IMR-90 (cell line): ENCODE results near the gene DPP10. TPM values are rescaled to one million over a fixed set of nuclear protein-coding genes. Genes with fewer than 3 reads are reported as not detected.

ENCODE experiments used
- ATAC-seq: fragments of 200-7000 bp; cut with Tn5 transposase; 2 replicates; pipeline ENCODE4 v1.9.1; 2020; ENCODE audit warnings: low read depth, mild to moderate bottlenecking, moderate library complexity
- BruUV-seq: library from RNA; stranded (reverse); fragments of 400-500 nt; replicated peaks from 2 replicates; lab custom pipeline; 2021; lab: Mats Ljungman, UMichigan
- CTCF ChIA-PET: fragments of 300-600 bp; formaldehyde crosslinking; extraction: SDS; loops from one replicate; lab custom pipeline; 2021; ENCODE audit warnings: antibody characterized with exemption; lab: Yijun Ruan, JAX
- POLR2A ChIA-PET: fragments of 300-600 bp; sonication (Branson Sonifier 250); formaldehyde crosslinking; loops from one replicate; lab custom pipeline; 2022; ENCODE audit warnings: antibody characterized with exemption; ENCODE audit not compliant: unreplicated experiment; lab: Charles Lee
- DNase-seq: peaks from one replicate; pipeline ENCODE4 v3.0.0; 2013
- H2AFZ ChIP-seq: replicated peaks from 2 replicates; pipeline ENCODE3; 2013; ENCODE audit warnings: low read length, mild to moderate bottlenecking; ENCODE audit not compliant: poor library complexity
- H2AK5ac ChIP-seq: 2 replicates; pipeline ENCODE4 v1.6.1; 2013; ENCODE audit warnings: low read depth, low read length, inconsistent platforms
- H2AK9ac ChIP-seq: replicated peaks from 2 replicates; pipeline ENCODE3; 2013; ENCODE audit warnings: mild to moderate bottlenecking, low read depth, low read length, moderate library complexity; ENCODE audit not compliant: poor library complexity
- H2BK120ac ChIP-seq: 2 replicates; pipeline ENCODE4 v1.6.1; 2013; ENCODE audit warnings: low read depth, low read length, inconsistent platforms
- H2BK15ac ChIP-seq: 3 replicates; pipeline ENCODE4 v1.6.1; 2013; ENCODE audit warnings: low read depth, low read length, inconsistent platforms
- H2BK20ac ChIP-seq: 2 replicates; pipeline ENCODE4 v1.6.1; 2013; ENCODE audit warnings: low read depth, mild to moderate bottlenecking, inconsistent platforms, low read length, moderate library complexity
- H2BK5ac ChIP-seq: 2 replicates; pipeline ENCODE4 v1.6.1; 2013; ENCODE audit warnings: mild to moderate bottlenecking, low read depth, low read length, inconsistent platforms; ENCODE audit not compliant: poor library complexity, severe bottlenecking
- H3K14ac ChIP-seq: replicated peaks from 2 replicates; pipeline ENCODE4 v1.6.1; 2013; ENCODE audit warnings: low read depth, low read length, inconsistent platforms
- H3K18ac ChIP-seq: 2 replicates; pipeline ENCODE4 v1.6.1; 2013; ENCODE audit warnings: low read depth, low read length, control low read depth
- H3K23ac ChIP-seq: 2 replicates; pipeline ENCODE4 v1.6.1; 2013; ENCODE audit warnings: low read depth, low read length, inconsistent platforms
- H3K27ac ChIP-seq: 2 replicates; pipeline ENCODE4 v1.5.1; 2013; ENCODE audit warnings: mild to moderate bottlenecking, control low read depth, low read length; ENCODE audit not compliant: insufficient read depth
- H3K27me3 ChIP-seq: 2 replicates; pipeline ENCODE4 v1.6.1; 2013; ENCODE audit warnings: low read length; ENCODE audit not compliant: control insufficient read depth, insufficient read depth
- H3K36me3 ChIP-seq: 2 replicates; pipeline ENCODE4 v1.6.1; 2013; ENCODE audit warnings: low read length, mixed read lengths; ENCODE audit not compliant: control insufficient read depth, insufficient read depth
- H3K4ac ChIP-seq: 2 replicates; pipeline ENCODE4 v1.6.1; 2013; ENCODE audit warnings: low read depth, low read length, inconsistent platforms
- H3K4me1 ChIP-seq: 2 replicates; pipeline ENCODE4 v1.6.1; 2013; ENCODE audit warnings: low read length, mixed read lengths; ENCODE audit not compliant: control insufficient read depth, insufficient read depth
- H3K4me2 ChIP-seq: 2 replicates; pipeline ENCODE4 v1.6.1; 2013; ENCODE audit warnings: low read depth, mild to moderate bottlenecking, control low read depth, low read length, moderate library complexity
- H3K4me3 ChIP-seq: 2 replicates; pipeline ENCODE4 v1.5.1; 2013; ENCODE audit warnings: low read depth, mild to moderate bottlenecking, control low read depth, low read length, moderate library complexity; ENCODE audit not compliant: insufficient read depth
- H3K56ac ChIP-seq: 2 replicates; pipeline ENCODE4 v1.6.1; 2013; ENCODE audit warnings: low read length, inconsistent platforms; ENCODE audit not compliant: insufficient read depth; ENCODE audit errors: extremely low read depth
- H3K79me1 ChIP-seq, 2 experiments: 2 replicates each; pipeline ENCODE4 v1.6.1; 2013; ENCODE audit warnings: low read length in 2 of 2, inconsistent platforms in 1 of 2, low read depth in 1 of 2
- H3K9ac ChIP-seq: 2 replicates; pipeline ENCODE4 v1.6.1; 2013; ENCODE audit warnings: low read depth, low read length, control low read depth
- H3K9me1 ChIP-seq: 2 replicates; pipeline ENCODE4 v1.6.1; 2013; ENCODE audit warnings: low read length, inconsistent platforms; ENCODE audit not compliant: insufficient read depth
- H3K9me3 ChIP-seq: 2 replicates; pipeline ENCODE4 v1.6.1; 2013; ENCODE audit warnings: low read length; ENCODE audit not compliant: control insufficient read depth, insufficient read depth
- H4K20me1 ChIP-seq: 2 replicates; pipeline ENCODE4 v1.6.1; 2013; ENCODE audit warnings: low read length, inconsistent platforms; ENCODE audit not compliant: insufficient read depth
- H4K5ac ChIP-seq: 2 replicates; pipeline ENCODE4 v1.6.1; 2013; ENCODE audit warnings: mild to moderate bottlenecking, low read depth, low read length, control low read depth
- H4K8ac ChIP-seq, 2 experiments: 2 replicates each; pipeline ENCODE4 v1.6.1; 2013; ENCODE audit warnings: low read depth in 2 of 2, low read length in 2 of 2, control low read depth in 1 of 2, inconsistent platforms in 1 of 2
- H4K91ac ChIP-seq: 2 replicates; pipeline ENCODE4 v1.6.1; 2013; ENCODE audit warnings: low read depth, low read length, inconsistent platforms; ENCODE audit not compliant: insufficient read depth
- BHLHE40 ChIP-seq: fragments of 150-350 bp; IDR thresholded peaks from 2 replicates; pipeline ENCODE4 v1.6.1; 2016; ENCODE audit warnings: mild to moderate bottlenecking, low read depth, low read length
- CEBPB ChIP-seq: IDR thresholded peaks from 2 replicates; pipeline ENCODE4 v1.6.1; 2012; ENCODE audit warnings: low read depth, low read length, improper control_type of control experiment
- CHD1 ChIP-seq: IDR thresholded peaks from 2 replicates; pipeline ENCODE4 v1.6.1; 2012; ENCODE audit warnings: low read depth, low read length, improper control_type of control experiment
- FOS ChIP-seq: fragments of 150-350 bp; IDR thresholded peaks from 2 replicates; pipeline ENCODE4 v1.6.1; 2016; ENCODE audit warnings: low read depth, low read length
- MAFK ChIP-seq: IDR thresholded peaks from 2 replicates; pipeline ENCODE4 v1.6.1; 2012; ENCODE audit warnings: low read depth, low read length, improper control_type of control experiment
- MXI1 ChIP-seq: IDR thresholded peaks from 2 replicates; pipeline ENCODE4 v1.6.1; 2012; ENCODE audit warnings: low read depth, mild to moderate bottlenecking, low read length, moderate library complexity, borderline replicate concordance
- POLR2A ChIP-seq: IDR thresholded peaks from 2 replicates; pipeline ENCODE4 v1.6.1; 2012; ENCODE audit warnings: mild to moderate bottlenecking, low read depth, low read length
- RAD21 ChIP-seq: IDR thresholded peaks from 2 replicates; pipeline ENCODE4 v1.6.1; 2012; ENCODE audit warnings: low read length, improper control_type of control experiment
- RCOR1 ChIP-seq: IDR thresholded peaks from 2 replicates; pipeline ENCODE4 v1.6.1; 2012; ENCODE audit warnings: mild to moderate bottlenecking, low read length, improper control_type of control experiment; ENCODE audit not compliant: insufficient replicate concordance
- SMC3 ChIP-seq: fragments of 150-350 bp; IDR thresholded peaks from 2 replicates; pipeline ENCODE4 v1.6.1; 2016; ENCODE audit warnings: low read depth, mild to moderate bottlenecking, antibody characterized with exemption, low read length, moderate library complexity
- WGBS, 2 experiments: methylation state at CpG; one replicate each; pipeline versions ENCODE4 v1.1.5 to v1.1.7; 2013; ENCODE audit warnings: missing lambda C conversion rate in 2 of 2; ENCODE audit not compliant: insufficient read length in 1 of 2; ENCODE audit errors: extremely low coverage in 2 of 2; 5-methylcytosine and 5-hydroxymethylcytosine counted together
- dilution Hi-C: fragments of 300-500 bp; cut with HindIII; formaldehyde crosslinking; loops from one replicate; pipeline ENCODE4 v1.14.3; 2018; ENCODE audit warnings: low sequenced_read_pairs; ENCODE audit not compliant: unreplicated experiment
- in situ Hi-C: fragments of 300-500 bp; cut with MboI; formaldehyde crosslinking; loops from 3 replicates; pipeline ENCODE4 v1.14.3; 2019; ENCODE audit warnings: low sequenced_read_pairs, inconsistent platforms, mixed read lengths
- intact Hi-C: fragments of 100-400 bp; cut with micrococcal nuclease; formaldehyde crosslinking; loops from 2 replicates; pipeline ENCODE4 v1.10.0; 2022
- polyA plus RNA-seq, 3 experiments: library from polyadenylated mRNA; depleted of rRNA; stranded (reverse); fragments of >200 nt; gene quantifications; 2 replicates each; pipeline ENCODE4 v1.2.3, GENCODE V29; 2012; ENCODE audit warnings: low replicate concordance in 1 of 3
- total RNA-seq: library from RNA; depleted of rRNA; stranded (reverse); fragments of >200 nt; gene quantifications from 2 replicates; pipeline ENCODE4 v1.2.3, GENCODE V29; 2012
- TF ChIP-seq, protein P1 (sequence below): fragments of 150-350 bp; IDR thresholded peaks from 2 replicates; pipeline ENCODE4 v1.6.1; 2017; ENCODE audit warnings: mild to moderate bottlenecking, antibody characterized with exemption, low read length, low read depth
- TF ChIP-seq, protein P2 (sequence below): conservative IDR thresholded peaks from 2 replicates; pipeline ENCODE4 v1.5.1; 2012; ENCODE audit warnings: mild to moderate bottlenecking, low read depth, low read length, improper control_type of control experiment
- TF ChIP-seq, protein P3 (sequence below): fragments of 150-350 bp; IDR thresholded peaks from 2 replicates; pipeline ENCODE4 v1.6.1; 2016; ENCODE audit warnings: low read depth, mild to moderate bottlenecking, low read length, moderate library complexity, borderline replicate concordance

Gene DPP10
- total and polyA plus RNA-seq, 2 of the 4 experiments (the other 2 are of a cell fraction), result not detected

- H3K56ac ChIP-seq, result no peak overlapping the region
- no peak overlapping the region for H3K27ac ChIP-seq
- no peak overlapping the region for H3K14ac ChIP-seq
- DNase-seq (no peak), ATAC-seq (no peak)
- 22% methylated on average over 1 of the region's 4 CpGs; no CpG with 5 or more reads in 1 of the 2 experiments for WGBS, 2 experiments
- no peaks in the 10 kb centered on the region for H3K36me3 ChIP-seq
- H4K20me1 ChIP-seq, result no peaks in the 10 kb centered on the region
- H3K4ac ChIP-seq, result no peak overlapping the region
- ChIA-PET POLR2A (no interaction called here), CTCF (interaction anchor here (0.6 kb wide), 1 partner anchor 17 kb away, joined by 4 read pairs; no protein-coding TSS in a partner anchor)
- H3K4me3 ChIP-seq, result no peak overlapping the region
- intact Hi-C loops (no loop called here), dilution Hi-C loops (no loop called here), in situ Hi-C loops (no loop called here)
- no peak overlapping the region for H2BK15ac ChIP-seq
- H2AK9ac ChIP-seq, result no peak overlapping the region
- no peak overlapping the region for H2BK5ac ChIP-seq
- no peak overlapping the region for H2BK20ac ChIP-seq
- H3K9me3 ChIP-seq, result no peaks in the 10 kb centered on the region
- H3K9me1 ChIP-seq, result no peaks in the 10 kb centered on the region
- TF ChIP-seq, protein P1, sequence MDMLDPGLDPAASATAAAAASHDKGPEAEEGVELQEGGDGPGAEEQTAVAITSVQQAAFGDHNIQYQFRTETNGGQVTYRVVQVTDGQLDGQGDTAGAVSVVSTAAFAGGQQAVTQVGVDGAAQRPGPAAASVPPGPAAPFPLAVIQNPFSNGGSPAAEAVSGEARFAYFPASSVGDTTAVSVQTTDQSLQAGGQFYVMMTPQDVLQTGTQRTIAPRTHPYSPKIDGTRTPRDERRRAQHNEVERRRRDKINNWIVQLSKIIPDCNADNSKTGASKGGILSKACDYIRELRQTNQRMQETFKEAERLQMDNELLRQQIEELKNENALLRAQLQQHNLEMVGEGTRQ, result no peak
- no peak for TF ChIP-seq POLR2A
- no peak for TF ChIP-seq CHD1
- TF ChIP-seq BHLHE40, result no peak
- TF ChIP-seq, protein P2, sequence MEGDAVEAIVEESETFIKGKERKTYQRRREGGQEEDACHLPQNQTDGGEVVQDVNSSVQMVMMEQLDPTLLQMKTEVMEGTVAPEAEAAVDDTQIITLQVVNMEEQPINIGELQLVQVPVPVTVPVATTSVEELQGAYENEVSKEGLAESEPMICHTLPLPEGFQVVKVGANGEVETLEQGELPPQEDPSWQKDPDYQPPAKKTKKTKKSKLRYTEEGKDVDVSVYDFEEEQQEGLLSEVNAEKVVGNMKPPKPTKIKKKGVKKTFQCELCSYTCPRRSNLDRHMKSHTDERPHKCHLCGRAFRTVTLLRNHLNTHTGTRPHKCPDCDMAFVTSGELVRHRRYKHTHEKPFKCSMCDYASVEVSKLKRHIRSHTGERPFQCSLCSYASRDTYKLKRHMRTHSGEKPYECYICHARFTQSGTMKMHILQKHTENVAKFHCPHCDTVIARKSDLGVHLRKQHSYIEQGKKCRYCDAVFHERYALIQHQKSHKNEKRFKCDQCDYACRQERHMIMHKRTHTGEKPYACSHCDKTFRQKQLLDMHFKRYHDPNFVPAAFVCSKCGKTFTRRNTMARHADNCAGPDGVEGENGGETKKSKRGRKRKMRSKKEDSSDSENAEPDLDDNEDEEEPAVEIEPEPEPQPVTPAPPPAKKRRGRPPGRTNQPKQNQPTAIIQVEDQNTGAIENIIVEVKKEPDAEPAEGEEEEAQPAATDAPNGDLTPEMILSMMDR, result no peak
- TF ChIP-seq, protein P3, sequence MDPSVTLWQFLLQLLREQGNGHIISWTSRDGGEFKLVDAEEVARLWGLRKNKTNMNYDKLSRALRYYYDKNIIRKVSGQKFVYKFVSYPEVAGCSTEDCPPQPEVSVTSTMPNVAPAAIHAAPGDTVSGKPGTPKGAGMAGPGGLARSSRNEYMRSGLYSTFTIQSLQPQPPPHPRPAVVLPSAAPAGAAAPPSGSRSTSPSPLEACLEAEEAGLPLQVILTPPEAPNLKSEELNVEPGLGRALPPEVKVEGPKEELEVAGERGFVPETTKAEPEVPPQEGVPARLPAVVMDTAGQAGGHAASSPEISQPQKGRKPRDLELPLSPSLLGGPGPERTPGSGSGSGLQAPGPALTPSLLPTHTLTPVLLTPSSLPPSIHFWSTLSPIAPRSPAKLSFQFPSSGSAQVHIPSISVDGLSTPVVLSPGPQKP, result no peak
- TF ChIP-seq FOS, result no peak
- no peak for TF ChIP-seq MAFK
- no peak for TF ChIP-seq RAD21
- no peak for TF ChIP-seq CEBPB
- no peak for TF ChIP-seq RCOR1
- no peak for TF ChIP-seq MXI1
- no peak for TF ChIP-seq SMC3
- H3K4me2 ChIP-seq, result no peak overlapping the region
- H4K5ac ChIP-seq, result no peak overlapping the region
- no peak overlapping the region for H2BK120ac ChIP-seq
- no peak overlapping the region for H3K23ac ChIP-seq
- H3K27me3 ChIP-seq, result no peaks in the 10 kb centered on the region
- no peak overlapping the region for H3K18ac ChIP-seq
- BruUV-seq, result no TSS peak
- no peak overlapping the region for H4K91ac ChIP-seq
- H4K8ac ChIP-seq, result no peak overlapping the region
- H3K4me1 ChIP-seq, result no peaks in the 10 kb centered on the region
- no peak overlapping the region for H3K9ac ChIP-seq
- H2AFZ ChIP-seq, result no peak overlapping the region
- no peak overlapping the region for H2AK5ac ChIP-seq
- no peaks in the 10 kb centered on the region for H3K79me1 ChIP-seq
Measured at GRCh38 chr2:114651933-114652332, 209.5 kb downstream of the DPP10 start.
